ENCODE results near the gene ADORA2B. TPM values are rescaled to one million over a fixed set of nuclear protein-coding genes. Genes with fewer than 3 reads are reported as not detected.
A peak's percentile ranks its signal among the peaks of the same experiment; 100 is the strongest.
"Not testable (repeated sequence)": the region's sequence is repeated elsewhere in the genome, so short reads cannot be mapped to it uniquely, and the experiment has no call there.

ADORA2B gene
- 1 to 10 TPM in 2 of 4 donors, not detected in 2; 3.0 to 6.0 TPM for polyA plus RNA-seq
- long read RNA-seq, donor 1 = 0 reads
- long read RNA-seq, donor 2, partial matches to known transcripts = 0 of 1 reads
- long read RNA-seq, donor 2, other reads (novel, unspliced or antisense) = 0 of 1 reads
- long read RNA-seq, donor 3, partial matches to known transcripts = 0 of 1 reads
- long read RNA-seq, donor 3, other reads (novel, unspliced or antisense) = 0 of 1 reads
- long read RNA-seq, donor 4 = 0 reads
- long read RNA-seq, donor 5, partial matches to known transcripts = 0 of 2 reads
- long read RNA-seq, donor 5, other reads (novel, unspliced or antisense) = 0 of 2 reads
- long read RNA-seq, donor 6, partial matches to known transcripts = 0 of 2 reads
- long read RNA-seq, donor 6, other reads (novel, unspliced or antisense) = 0 of 2 reads
- long read RNA-seq, donor 7, transcript ADORA2B-202 (1 exons, 1,875 nt) = major isoform, 9 of 12 reads
- long read RNA-seq, donor 7, partial matches to known transcripts = 0 of 12 reads
- long read RNA-seq, donor 7, other reads (novel, unspliced or antisense) = 0 of 12 reads
- long read RNA-seq, donor 8 = 0 reads
- long read RNA-seq, donor 9 = 0 reads
- long read RNA-seq, donor 10, transcript ADORA2B-202 (1 exons, 1,875 nt) = major isoform, 5 of 40 reads
- long read RNA-seq, donor 10, transcript ADORA2B-201 (2 exons, 1,735 nt) = major isoform, 5 of 40 reads
- long read RNA-seq, donor 10, partial matches to known transcripts = 10 of 40 reads
- long read RNA-seq, donor 10, other reads (novel, unspliced or antisense) = 20 of 40 reads

GRCh38 chr17:15944759-15945526 is at the start of gene ADORA2B:
Gene ADORA2B (plus strand): TSS chr17:15945130. CDS start chr17:15945249, 119 bp downstream.
- WGBS, 3 donors = 1% methylated on average over 48 to 88 of the region's 88 CpGs
- H3K27me3 ChIP-seq (ENCODE audit: control insufficient read depth in 3 of 3, insufficient read depth in 3 of 3, low read length in 3 of 3) = peaks cover 0 to 27% (median 5%) of the 10 kb centered on the region in 3 donors
- no peaks in the 10 kb centered on the region for H3K36me3 ChIP-seq (ENCODE audit: control insufficient read depth in 3 of 3, insufficient read depth in 2 of 3, low read depth in 1 of 3, low read length in 3 of 3)
- H3K27ac ChIP-seq (ENCODE audit: low read depth in 1 of 3, low read length in 2 of 3) = no peak within 1 kb of the TSS
- peaks cover 0 to 5% of the 10 kb centered on the region in 2 donors for H3K9me3 ChIP-seq (ENCODE audit: control insufficient read depth in 2 of 2, insufficient read depth in 1 of 2, low read depth in 1 of 2, low read length in 1 of 2)
- FAIRE-seq (no peak), DNase-seq (peak; percentile 28 to 85)
- peak within 1 kb of the TSS; percentile 28 to 54 (median 53) for H3K4me3 ChIP-seq (ENCODE audit: low read depth in 1 of 3, low read length in 3 of 3)
- H3K4me1 ChIP-seq (ENCODE audit: control insufficient read depth in 3 of 3, insufficient read depth in 2 of 3, low read depth in 1 of 3, low read length in 2 of 3) = peaks cover 0 to 4% (median 0%) of the 10 kb centered on the region in 3 donors

GRCh38 chr17:15896277-15896676 is 48.7 kb upstream of the ADORA2B start:
- no peak overlapping the region for H3K4me3 ChIP-seq (ENCODE audit: low read depth in 1 of 3, low read length in 3 of 3)
- FAIRE-seq = no peak
- DNase-seq = no peak
- H3K27ac ChIP-seq (ENCODE audit: low read depth in 1 of 3, low read length in 2 of 3) = no peak overlapping the region
- peaks cover 0 to 4% (median 0%) of the 10 kb centered on the region in 3 donors for H3K4me1 ChIP-seq (ENCODE audit: control insufficient read depth in 3 of 3, insufficient read depth in 2 of 3, low read depth in 1 of 3, low read length in 2 of 3)
- 86 to 100% (median 91%) methylated on average over 1 of the region's 1 CpG for WGBS, 3 donors
- no peaks in the 10 kb centered on the region for H3K36me3 ChIP-seq (ENCODE audit: control insufficient read depth in 3 of 3, insufficient read depth in 2 of 3, low read depth in 1 of 3, low read length in 3 of 3)
- H3K27me3 ChIP-seq (ENCODE audit: control insufficient read depth in 3 of 3, insufficient read depth in 3 of 3, low read length in 3 of 3) = no peaks in the 10 kb centered on the region
- H3K9me3 ChIP-seq (ENCODE audit: control insufficient read depth in 2 of 2, insufficient read depth in 1 of 2, low read depth in 1 of 2, low read length in 1 of 2) = no peaks in the 10 kb centered on the region

- FAIRE-seq (no peak), DNase-seq (no peak)
- Histone ChIP-seq H3K9me3 (ENCODE audit: control insufficient read depth in 2 of 2, insufficient read depth in 1 of 2, low read depth in 1 of 2, low read length in 1 of 2) (no peaks in the 10 kb centered on the region), H3K4me3 (ENCODE audit: low read depth in 1 of 3, low read length in 3 of 3) (no peak overlapping the region), H3K36me3 (ENCODE audit: control insufficient read depth in 3 of 3, insufficient read depth in 2 of 3, low read depth in 1 of 3, low read length in 3 of 3) (no peaks in the 10 kb centered on the region), H3K27ac (ENCODE audit: low read depth in 1 of 3, low read length in 2 of 3) (no peak overlapping the region), H3K4me1 (ENCODE audit: control insufficient read depth in 3 of 3, insufficient read depth in 2 of 3, low read depth in 1 of 3, low read length in 2 of 3) (peaks cover 0 to 4% (median 0%) of the 10 kb centered on the region in 3 donors), H3K27me3 (ENCODE audit: control insufficient read depth in 3 of 3, insufficient read depth in 3 of 3, low read length in 3 of 3) (no peaks in the 10 kb centered on the region)
- 92 to 96% (median 94%) methylated on average over 3 of the region's 3 CpGs for WGBS, 3 donors
Measured at GRCh38 chr17:15896834-15897233, 48.1 kb upstream of the ADORA2B start.

- not testable (repeated sequence) for H3K27ac ChIP-seq (ENCODE audit: low read depth in 1 of 3, low read length in 2 of 3); H3K9me3 ChIP-seq (ENCODE audit: control insufficient read depth in 2 of 2, insufficient read depth in 1 of 2, low read depth in 1 of 2, low read length in 1 of 2); H3K4me3 ChIP-seq (ENCODE audit: low read depth in 1 of 3, low read length in 3 of 3); H3K27me3 ChIP-seq (ENCODE audit: control insufficient read depth in 3 of 3, insufficient read depth in 3 of 3, low read length in 3 of 3); DNase-seq; H3K4me1 ChIP-seq (ENCODE audit: control insufficient read depth in 3 of 3, insufficient read depth in 2 of 3, low read depth in 1 of 3, low read length in 2 of 3); H3K36me3 ChIP-seq (ENCODE audit: control insufficient read depth in 3 of 3, insufficient read depth in 2 of 3, low read depth in 1 of 3, low read length in 3 of 3); FAIRE-seq
- 91 to 100% (median 99%) methylated on average over 4 of the region's 4 CpGs for WGBS, 3 donors
Measured at GRCh38 chr17:15899596-15899995, 45.3 kb upstream of the ADORA2B start.

GRCh38 chr17:15900871-15901270 is 44.1 kb upstream of the ADORA2B start:
- 56 to 75% (median 70%) methylated on average over 7 of the region's 7 CpGs for WGBS, 3 donors
- Histone ChIP-seq H3K9me3 (ENCODE audit: control insufficient read depth in 2 of 2, insufficient read depth in 1 of 2, low read depth in 1 of 2, low read length in 1 of 2) (no peaks in the 10 kb centered on the region), H3K4me3 (ENCODE audit: low read depth in 1 of 3, low read length in 3 of 3) (no peak overlapping the region), H3K4me1 (ENCODE audit: control insufficient read depth in 3 of 3, insufficient read depth in 2 of 3, low read depth in 1 of 3, low read length in 2 of 3) (no peaks in the 10 kb centered on the region), H3K27ac (ENCODE audit: low read depth in 1 of 3, low read length in 2 of 3) (no peak overlapping the region), H3K36me3 (ENCODE audit: control insufficient read depth in 3 of 3, insufficient read depth in 2 of 3, low read depth in 1 of 3, low read length in 3 of 3) (no peaks in the 10 kb centered on the region), H3K27me3 (ENCODE audit: control insufficient read depth in 3 of 3, insufficient read depth in 3 of 3, low read length in 3 of 3) (no peaks in the 10 kb centered on the region)
- no peak for DNase-seq
- FAIRE-seq = no peak

DNA sequence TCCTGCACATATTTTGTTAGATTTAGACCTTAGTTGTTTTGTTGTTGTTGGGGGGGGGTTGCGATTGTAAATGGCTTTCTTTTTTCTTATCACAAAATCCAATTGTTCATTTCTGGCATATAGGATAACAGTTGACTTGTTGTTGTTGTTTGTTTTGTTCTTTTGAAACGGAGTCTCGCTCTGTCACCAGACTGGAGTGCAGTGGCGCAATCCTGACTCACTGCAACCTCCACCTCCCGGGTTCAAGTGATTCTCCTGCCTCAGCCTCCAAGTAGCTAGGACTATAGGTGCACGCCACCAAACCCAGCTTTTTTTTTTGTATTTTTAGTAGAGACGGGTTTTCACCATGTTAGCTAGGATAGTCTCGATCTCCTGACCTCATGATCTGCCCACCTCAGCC is 39.7 kb upstream of the ADORA2B start:
- H3K4me3 ChIP-seq (ENCODE audit: low read depth in 1 of 3, low read length in 3 of 3); H3K9me3 ChIP-seq (ENCODE audit: control insufficient read depth in 2 of 2, insufficient read depth in 1 of 2, low read depth in 1 of 2, low read length in 1 of 2); H3K36me3 ChIP-seq (ENCODE audit: control insufficient read depth in 3 of 3, insufficient read depth in 2 of 3, low read depth in 1 of 3, low read length in 3 of 3); H3K27me3 ChIP-seq (ENCODE audit: control insufficient read depth in 3 of 3, insufficient read depth in 3 of 3, low read length in 3 of 3); H3K27ac ChIP-seq (ENCODE audit: low read depth in 1 of 3, low read length in 2 of 3); FAIRE-seq; H3K4me1 ChIP-seq (ENCODE audit: control insufficient read depth in 3 of 3, insufficient read depth in 2 of 3, low read depth in 1 of 3, low read length in 2 of 3); DNase-seq: not testable (repeated sequence)
- 90 to 95% (median 92%) methylated on average over 8 of the region's 8 CpGs for WGBS, 3 donors

DNA sequence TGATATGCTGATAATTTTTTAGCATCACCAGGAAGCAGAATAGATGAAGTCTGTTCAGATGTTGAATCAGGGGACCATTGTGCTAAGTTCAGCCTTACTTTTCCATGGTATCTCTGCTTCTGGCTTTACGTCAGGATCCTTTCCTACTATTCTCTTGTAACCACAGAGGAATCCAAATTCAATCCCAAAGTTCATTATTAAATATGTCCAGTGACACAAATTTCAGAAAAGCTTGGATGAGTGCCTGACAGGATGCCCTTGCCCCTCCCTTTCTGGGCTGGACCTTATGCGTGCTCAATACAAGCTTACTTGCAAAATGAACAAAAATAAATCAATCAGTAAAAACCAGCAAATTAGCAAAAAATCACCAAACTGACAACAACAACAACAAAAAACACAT is 37.6 kb upstream of the ADORA2B start:
- DNase-seq = no peak
- no peaks in the 10 kb centered on the region for H3K36me3 ChIP-seq (ENCODE audit: control insufficient read depth in 3 of 3, insufficient read depth in 2 of 3, low read depth in 1 of 3, low read length in 3 of 3)
- no peak for FAIRE-seq
- H3K4me1 ChIP-seq (ENCODE audit: control insufficient read depth in 3 of 3, insufficient read depth in 2 of 3, low read depth in 1 of 3, low read length in 2 of 3) = no peaks in the 10 kb centered on the region
- 73 to 93% (median 88%) methylated on average over 2 of the region's 2 CpGs for WGBS, 3 donors
- no peak overlapping the region for H3K4me3 ChIP-seq (ENCODE audit: low read depth in 1 of 3, low read length in 3 of 3)
- H3K27ac ChIP-seq (ENCODE audit: low read depth in 1 of 3, low read length in 2 of 3) = no peak overlapping the region
- no peaks in the 10 kb centered on the region for H3K9me3 ChIP-seq (ENCODE audit: control insufficient read depth in 2 of 2, insufficient read depth in 1 of 2, low read depth in 1 of 2, low read length in 1 of 2)
- H3K27me3 ChIP-seq (ENCODE audit: control insufficient read depth in 3 of 3, insufficient read depth in 3 of 3, low read length in 3 of 3) = no peaks in the 10 kb centered on the region

DNA sequence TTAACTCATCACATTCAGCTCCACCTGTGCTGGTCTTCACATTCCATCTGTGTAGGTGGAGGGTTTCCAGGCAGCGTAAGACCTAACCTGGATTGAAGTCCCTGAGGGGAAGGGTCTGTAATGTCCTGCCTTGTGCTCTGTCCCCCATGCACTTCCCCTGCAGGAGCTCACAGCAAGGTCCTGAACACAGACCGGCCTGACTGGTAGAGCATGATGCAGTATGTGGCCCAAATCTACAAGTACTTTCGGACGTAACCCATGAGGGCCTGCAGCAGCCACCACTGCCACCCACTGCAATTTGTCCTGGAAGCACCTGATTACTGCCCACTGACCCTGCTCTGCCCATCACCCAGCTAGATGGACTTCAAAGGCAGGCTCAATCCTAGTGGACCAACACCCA is 36.6 kb upstream of the ADORA2B start:
- Histone ChIP-seq H3K9me3 (ENCODE audit: control insufficient read depth in 2 of 2, insufficient read depth in 1 of 2, low read depth in 1 of 2, low read length in 1 of 2) (no peaks in the 10 kb centered on the region), H3K4me3 (ENCODE audit: low read depth in 1 of 3, low read length in 3 of 3) (no peak overlapping the region), H3K27me3 (ENCODE audit: control insufficient read depth in 3 of 3, insufficient read depth in 3 of 3, low read length in 3 of 3) (peaks cover 0 to 2% (median 0%) of the 10 kb centered on the region in 3 donors), H3K4me1 (ENCODE audit: control insufficient read depth in 3 of 3, insufficient read depth in 2 of 3, low read depth in 1 of 3, low read length in 2 of 3) (no peaks in the 10 kb centered on the region), H3K36me3 (ENCODE audit: control insufficient read depth in 3 of 3, insufficient read depth in 2 of 3, low read depth in 1 of 3, low read length in 3 of 3) (no peaks in the 10 kb centered on the region), H3K27ac (ENCODE audit: low read depth in 1 of 3, low read length in 2 of 3) (no peak overlapping the region)
- 90 to 95% (median 91%) methylated on average over 4 of the region's 4 CpGs for WGBS, 3 donors
- no peak for FAIRE-seq
- DNase-seq = no peak

Data from small intestine (tissue), 16 donors.